ENCODE results near the gene COPS8.

Gene COPS8

GRCh38 chr2:237128845-237129592, 43.3 kb downstream of the COPS8 start:
- CTCF ChIA-PET, result no interaction called here
- DNase-seq (ENCODE audit: extremely low spot score), result no peak
- POLR2A ChIA-PET, result no interaction called here
- TF ChIP-seq, protein P1, sequence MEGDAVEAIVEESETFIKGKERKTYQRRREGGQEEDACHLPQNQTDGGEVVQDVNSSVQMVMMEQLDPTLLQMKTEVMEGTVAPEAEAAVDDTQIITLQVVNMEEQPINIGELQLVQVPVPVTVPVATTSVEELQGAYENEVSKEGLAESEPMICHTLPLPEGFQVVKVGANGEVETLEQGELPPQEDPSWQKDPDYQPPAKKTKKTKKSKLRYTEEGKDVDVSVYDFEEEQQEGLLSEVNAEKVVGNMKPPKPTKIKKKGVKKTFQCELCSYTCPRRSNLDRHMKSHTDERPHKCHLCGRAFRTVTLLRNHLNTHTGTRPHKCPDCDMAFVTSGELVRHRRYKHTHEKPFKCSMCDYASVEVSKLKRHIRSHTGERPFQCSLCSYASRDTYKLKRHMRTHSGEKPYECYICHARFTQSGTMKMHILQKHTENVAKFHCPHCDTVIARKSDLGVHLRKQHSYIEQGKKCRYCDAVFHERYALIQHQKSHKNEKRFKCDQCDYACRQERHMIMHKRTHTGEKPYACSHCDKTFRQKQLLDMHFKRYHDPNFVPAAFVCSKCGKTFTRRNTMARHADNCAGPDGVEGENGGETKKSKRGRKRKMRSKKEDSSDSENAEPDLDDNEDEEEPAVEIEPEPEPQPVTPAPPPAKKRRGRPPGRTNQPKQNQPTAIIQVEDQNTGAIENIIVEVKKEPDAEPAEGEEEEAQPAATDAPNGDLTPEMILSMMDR (IDR thresholded peaks at IDR 0.05; ENCODE audit: control extremely low read depth, extremely low read depth, low read depth, missing control alignments), result no peak

DNA sequence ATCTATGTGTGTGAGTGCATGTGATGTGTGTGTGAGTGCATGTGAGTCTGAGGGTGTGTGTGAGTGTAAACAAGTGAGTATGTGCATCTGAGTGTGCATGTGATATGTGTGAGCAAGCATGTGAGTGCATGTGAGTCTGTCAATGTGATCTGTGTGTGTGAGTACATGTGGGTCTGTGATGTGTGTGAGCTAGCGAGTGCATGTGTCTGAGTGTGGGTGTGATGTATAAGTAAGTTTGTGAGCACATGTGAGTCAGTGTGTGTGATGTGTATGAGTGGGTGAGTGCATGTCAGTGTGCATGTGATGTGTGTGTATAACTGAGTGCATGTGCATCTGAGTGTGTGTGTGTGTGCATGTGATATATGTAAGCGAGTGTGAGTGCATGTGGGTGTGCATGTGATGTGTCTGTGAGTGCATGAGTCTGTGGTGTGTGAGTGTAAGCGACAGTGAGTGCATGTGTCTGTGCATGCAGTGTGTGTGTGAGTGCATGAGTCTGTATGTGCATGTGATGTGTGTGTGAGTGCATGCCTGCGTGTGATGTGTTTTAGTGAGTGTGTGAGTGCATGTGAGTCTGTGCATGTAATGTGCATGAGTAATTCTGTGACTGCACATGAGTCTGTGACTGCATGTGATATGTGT, 44.1 kb downstream of the COPS8 start:
- no peak for DNase-seq (ENCODE audit: extremely low spot score)
- TF ChIP-seq, protein P1 (IDR thresholded peaks at IDR 0.05; ENCODE audit: control extremely low read depth, extremely low read depth, low read depth, missing control alignments), result no peak
- ChIA-PET POLR2A (no interaction called here), CTCF (no interaction called here)

- CTCF ChIA-PET, result no interaction called here
- POLR2A ChIA-PET, result no interaction called here
- TF ChIP-seq, protein P1 (IDR thresholded peaks at IDR 0.05; ENCODE audit: control extremely low read depth, extremely low read depth, low read depth, missing control alignments), result no peak
- DNase-seq (ENCODE audit: extremely low spot score), result peak; percentile 0
Observed at GRCh38 chr2:237130562-237131421, 45.1 kb downstream of the COPS8 start.

GRCh38 chr2:237131749-237132533, 46.3 kb downstream of the COPS8 start:
- TF ChIP-seq, protein P1 (IDR thresholded peaks at IDR 0.05; ENCODE audit: control extremely low read depth, extremely low read depth, low read depth, missing control alignments), result no peak
- ChIA-PET CTCF (interaction anchor here (1.2 kb wide), 1 partner anchor 11 kb away, joined by 3 read pairs; no protein-coding TSS in a partner anchor), POLR2A (no interaction called here)
- peak; percentile 1 for DNase-seq (ENCODE audit: extremely low spot score)

- ChIA-PET CTCF (interaction anchor here (1.4 kb wide), 1 partner anchor 16 kb away, joined by 4 read pairs; no protein-coding TSS in a partner anchor), POLR2A (no interaction called here)
- TF ChIP-seq, protein P1 (IDR thresholded peaks at IDR 0.05; ENCODE audit: control extremely low read depth, extremely low read depth, low read depth, missing control alignments), result peak; percentile 35
- no peak for DNase-seq (ENCODE audit: extremely low spot score)
Observed at GRCh38 chr2:237132799-237133198, 47.1 kb downstream of the COPS8 start.
